Right lung (tissue), 5 donors: ENCODE measurements around the gene RPP14. TPM values are rescaled to one million over a fixed set of nuclear protein-coding genes. Genes with fewer than 3 reads are reported as not detected.
A peak's percentile ranks its signal among the peaks of the same experiment; 100 is the strongest.
"Not testable (repeated sequence)": the region's sequence is repeated elsewhere in the genome, so short reads cannot be mapped to it uniquely, and the experiment has no call there.

Experiments used
- DNase-seq, 2 donors: peaks; one replicate each; pipeline ENCODE4 v3.0.0-alpha.2; 2013
- polyA plus RNA-seq, 5 donors: library from polyadenylated mRNA; unstranded; fragments of 120-200 nt; gene quantifications; one replicate each; pipeline versions ENCODE4 v1.2.1 to v1.2.3, GENCODE V29; 2013; ENCODE audit warnings: inconsistent platforms in 1 of 5, low replicate concordance in 1 of 5; ENCODE audit not compliant: insufficient read length in 5 of 5, insufficient read depth in 1 of 5

RPP14 gene
- polyA plus RNA-seq, 5 donors, result 16.1 to 21.3 (median 19.2) TPM

DNA sequence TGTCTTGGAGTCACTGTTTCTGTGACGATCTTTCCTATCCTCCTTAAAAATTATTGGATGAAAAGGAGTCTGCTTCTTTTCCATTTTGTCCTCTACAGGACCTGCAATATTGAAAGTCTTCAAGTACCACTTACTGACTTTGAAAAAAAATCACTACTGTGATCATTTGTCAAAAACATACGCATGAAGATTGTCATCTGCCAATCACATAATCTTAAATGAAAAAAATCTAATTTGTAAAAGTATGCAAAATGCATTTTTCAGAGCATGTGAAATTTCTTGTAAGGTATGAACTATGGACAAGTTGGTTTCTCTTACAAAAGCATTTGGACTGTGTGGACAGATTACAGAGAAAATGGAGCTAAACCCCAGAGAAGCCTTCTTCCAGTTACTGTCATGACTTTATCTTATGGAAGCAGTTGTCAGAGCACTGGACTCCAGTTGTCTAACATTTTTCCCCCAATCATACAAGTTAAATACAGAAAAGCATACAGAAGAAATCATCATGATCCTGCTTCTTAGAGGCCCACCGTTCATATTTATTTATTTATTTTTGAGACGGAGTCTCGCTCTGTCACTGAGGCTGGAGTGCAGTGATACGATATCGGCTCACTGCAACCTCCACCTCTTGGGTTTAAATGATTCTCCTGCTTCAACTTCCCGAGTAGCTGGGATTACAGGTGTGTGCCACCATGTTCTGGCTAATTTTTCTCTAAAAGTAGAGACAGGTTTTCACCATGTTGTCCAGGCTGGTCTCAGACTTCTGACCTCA lies 23.3 kb downstream of the RPP14 start:
- DNase-seq, result no peak

DNA sequence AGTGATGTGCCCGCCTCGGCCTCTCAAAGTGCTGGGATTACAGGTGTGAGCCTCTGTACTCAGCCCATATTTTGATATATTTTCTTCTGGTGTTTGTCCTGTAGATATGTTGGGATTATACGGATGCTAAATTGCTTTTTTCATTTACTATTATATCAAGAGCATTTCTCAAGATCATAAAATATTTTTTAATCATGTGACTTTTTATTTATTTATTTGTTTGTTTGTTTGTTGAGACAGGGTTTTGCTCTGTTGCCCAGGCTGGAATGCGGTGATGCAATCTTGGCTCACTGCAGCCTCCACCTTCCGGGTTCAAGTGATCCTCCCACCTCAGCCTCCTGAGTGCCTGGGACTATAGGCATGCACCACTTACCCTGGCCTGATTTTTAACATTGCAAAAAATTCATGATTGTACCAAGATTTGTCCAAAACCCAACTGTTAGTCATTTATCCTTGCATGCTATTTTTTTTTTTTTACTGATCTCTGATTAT lies 23.9 kb downstream of the RPP14 start:
- DNase-seq, result no peak

DNA sequence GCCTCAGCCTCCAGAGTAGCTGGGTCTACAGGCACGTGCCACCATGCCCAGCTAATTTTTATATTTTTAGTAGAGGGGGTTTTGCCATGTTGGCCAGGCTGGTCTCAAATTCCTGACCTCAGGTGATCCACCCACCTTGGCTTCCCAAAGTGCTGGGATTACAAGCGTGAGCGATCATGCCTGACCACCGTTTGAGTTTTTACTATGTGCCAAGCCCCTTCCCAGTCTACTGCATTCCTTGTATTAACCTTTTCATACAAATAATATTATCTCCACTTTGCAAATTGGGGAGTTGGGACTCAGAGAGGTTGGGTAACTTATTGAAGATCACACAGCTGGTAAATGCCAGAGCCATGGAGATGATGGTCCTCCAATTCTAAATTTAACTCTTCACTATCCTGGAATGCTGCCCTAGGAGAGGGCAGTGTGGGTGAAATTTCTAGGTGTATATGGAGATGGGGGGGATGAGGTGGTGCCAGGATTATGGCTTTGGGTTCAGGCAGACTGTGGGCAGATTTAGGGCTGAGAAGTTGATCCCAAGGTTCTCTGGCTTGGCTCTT lies 25.6 kb downstream of the RPP14 start:
- DNase-seq, result no peak

DNA sequence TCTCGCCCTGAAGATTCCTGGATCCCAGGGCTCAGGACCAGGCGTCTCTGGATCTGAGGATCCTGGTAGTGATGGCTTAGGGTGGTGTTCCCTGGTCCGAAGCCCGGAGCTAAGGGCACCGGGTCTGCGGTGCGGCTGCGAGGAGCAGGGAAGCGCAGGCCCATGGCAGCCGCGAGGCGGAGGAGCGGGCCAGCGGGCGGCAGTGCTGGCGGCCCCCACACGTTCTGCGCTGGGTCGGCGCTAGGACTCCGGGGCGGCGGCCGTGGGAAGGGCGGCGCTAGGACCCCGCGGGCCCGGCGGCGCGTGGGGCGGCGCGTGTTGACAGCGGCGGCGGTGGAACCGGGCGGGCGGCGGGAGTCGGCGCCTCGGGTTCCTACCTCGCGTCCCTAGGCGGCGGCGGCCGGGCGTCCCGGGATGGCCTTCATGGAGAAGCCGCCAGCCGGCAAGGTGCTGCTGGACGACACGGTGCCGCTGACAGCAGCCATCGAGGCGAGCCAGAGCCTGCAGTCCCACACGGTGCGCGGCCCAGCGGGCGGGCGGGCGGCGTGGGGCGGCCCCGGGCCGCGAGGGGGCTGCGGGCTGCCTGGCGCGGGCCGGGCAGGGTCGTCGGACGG lies 26.6 kb downstream of the RPP14 start, which contains the start of gene PXK:
Gene PXK, plus strand, starts transcription at position 318 of the 614 bp plus-strand sequence. Its CDS starts 97 bp downstream, at position 415.
- DNase-seq, result peak; percentile 66 to 78

DNA sequence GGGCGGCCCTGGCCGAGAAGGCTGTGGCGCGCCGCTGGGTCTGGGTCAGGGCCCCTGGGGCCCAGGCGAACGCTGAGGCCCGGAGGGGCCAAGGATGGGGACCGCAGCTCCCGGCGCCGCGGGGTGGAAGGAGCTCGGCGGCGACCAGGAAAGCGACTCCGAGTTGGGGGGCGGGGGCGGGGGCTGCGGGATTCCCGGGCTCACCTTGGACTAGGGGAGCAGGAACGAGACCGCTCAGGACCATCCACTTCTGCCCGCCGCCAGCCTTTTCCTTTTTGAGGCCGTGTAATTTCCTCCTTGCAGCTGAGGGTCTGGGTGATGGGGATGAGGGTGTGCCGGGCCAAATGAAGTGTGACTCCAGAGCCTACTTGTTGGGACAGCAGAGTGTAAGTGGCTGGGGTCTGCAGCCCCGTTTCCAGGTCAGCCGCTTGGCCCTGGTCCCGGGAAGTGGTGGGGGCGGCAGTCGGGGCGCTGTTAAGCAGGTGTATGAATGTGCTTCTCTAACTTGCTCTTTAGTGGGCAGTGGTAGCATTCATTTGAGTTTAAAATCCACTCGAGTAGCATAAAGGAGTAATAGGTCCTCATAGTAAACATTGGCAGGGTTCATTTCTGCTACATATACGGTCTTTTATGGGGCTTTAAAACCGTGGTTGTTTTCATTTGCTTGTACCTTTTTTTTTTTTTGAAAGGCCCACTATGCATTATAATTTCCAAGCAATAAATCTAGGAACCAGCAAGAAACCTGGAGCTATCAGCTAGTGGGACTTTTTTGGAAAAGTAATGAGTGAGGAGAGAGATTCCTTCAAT lies 27.4 kb downstream of the RPP14 start:
- DNase-seq, result peak; percentile 23 to 29

DNA sequence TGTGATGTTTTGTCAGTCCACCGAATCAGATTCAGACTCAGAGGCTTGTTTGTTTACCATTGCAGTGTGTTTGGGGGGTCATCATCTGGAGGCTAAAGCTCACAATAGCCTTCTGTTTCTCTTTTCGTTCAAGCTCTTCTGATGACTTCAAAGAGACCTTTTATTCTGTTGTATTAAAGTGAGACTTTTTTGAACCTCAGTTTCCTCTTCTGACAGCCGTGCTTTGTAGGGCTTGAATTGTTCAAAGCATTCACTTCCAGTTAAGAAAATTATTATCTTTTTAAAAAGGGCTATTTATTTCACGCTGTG lies 27.9 kb downstream of the RPP14 start:
- no peak for DNase-seq

DNA sequence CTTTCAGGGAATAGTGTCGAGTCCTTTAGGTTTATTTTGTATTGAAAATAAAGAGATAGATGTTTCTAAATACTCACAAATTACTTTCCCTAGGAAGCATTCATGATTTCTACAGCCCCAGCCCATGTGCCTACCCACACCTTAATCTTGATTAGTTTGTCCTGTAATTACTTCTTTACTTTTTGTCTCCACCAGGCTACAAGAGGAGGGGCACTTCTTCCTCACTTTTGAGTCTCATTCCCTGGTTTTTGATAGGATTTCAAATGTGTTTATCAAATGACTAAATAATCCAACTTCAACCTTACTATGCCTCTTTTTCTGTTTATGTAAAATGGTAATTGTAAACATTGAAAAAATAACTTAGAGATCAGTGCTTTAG lies 28.4 kb downstream of the RPP14 start:
- DNase-seq, result no peak

DNA sequence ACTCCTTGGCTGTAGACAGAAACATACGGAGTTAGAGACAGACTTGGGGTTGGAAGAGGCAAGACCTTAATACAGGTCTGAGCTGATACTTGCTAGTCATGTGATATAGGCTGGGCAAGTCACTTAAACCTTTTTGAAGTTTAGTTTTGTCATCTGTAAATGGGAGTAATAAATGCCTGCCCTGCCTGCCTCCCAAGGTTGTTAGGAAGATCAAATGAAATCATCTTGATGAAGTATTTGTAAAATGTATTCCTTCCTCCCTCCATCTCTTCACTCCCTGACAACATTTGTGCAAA lies 29.6 kb downstream of the RPP14 start:
- DNase-seq, result no peak

DNA sequence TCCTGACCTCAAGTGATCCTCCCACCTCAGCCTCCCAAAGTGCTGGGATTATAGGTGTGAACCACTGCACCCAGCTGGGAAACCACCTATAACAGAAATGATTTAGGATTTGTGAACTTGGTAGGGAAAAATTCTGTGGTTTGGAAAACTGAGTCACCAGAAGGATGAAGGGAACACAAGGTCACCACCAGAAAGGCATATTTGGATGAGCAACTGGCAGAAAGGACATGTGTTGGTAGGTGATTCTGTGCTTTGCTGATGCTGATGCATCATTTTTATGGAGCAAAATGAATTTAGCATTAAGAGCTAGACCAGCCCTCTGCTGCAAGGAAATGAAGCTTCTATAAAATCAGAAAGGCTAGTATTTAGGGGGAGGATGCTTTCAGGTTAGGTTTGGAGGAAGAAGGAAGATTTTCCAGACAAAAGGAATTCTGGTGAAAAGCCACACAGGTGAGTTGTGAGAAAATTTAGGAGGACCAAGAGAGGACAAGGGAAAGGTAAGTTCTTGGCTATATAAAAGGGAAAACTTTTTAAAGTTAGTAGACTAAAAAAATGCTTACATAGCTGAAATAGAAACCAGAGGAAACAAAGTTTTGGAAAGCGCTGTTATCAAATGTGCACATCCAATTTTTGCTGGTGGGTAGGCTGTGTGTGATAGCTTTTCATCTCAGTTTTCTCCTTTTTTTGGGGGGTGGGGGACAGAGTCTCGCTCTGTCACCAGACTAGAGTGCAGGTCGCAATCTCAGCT lies 30.3 kb downstream of the RPP14 start:
- no peak for DNase-seq

DNA sequence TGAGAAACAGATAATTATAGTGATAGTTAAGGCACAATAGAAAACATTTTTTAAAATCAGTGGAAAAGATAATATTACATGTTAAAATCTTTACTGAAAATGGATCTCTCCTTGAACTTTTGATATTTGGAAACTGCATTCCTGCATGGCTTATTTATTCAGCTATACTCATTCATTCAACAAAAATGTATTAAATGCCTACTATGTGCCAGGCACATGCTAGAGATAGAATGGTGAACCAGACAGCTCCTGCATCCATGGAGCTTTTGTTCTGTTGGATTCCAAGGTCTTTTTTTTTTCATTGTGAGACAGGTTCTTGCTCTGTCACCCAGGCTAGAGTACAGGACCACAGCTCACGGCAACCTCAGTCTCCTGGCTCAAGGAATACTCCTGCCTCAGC lies 31.1 kb downstream of the RPP14 start:
- DNase-seq, result no peak

GRCh38 chr3:58339146-58339545 lies 33.1 kb downstream of the RPP14 start:
- DNase-seq, result not testable (repeated sequence)

DNA sequence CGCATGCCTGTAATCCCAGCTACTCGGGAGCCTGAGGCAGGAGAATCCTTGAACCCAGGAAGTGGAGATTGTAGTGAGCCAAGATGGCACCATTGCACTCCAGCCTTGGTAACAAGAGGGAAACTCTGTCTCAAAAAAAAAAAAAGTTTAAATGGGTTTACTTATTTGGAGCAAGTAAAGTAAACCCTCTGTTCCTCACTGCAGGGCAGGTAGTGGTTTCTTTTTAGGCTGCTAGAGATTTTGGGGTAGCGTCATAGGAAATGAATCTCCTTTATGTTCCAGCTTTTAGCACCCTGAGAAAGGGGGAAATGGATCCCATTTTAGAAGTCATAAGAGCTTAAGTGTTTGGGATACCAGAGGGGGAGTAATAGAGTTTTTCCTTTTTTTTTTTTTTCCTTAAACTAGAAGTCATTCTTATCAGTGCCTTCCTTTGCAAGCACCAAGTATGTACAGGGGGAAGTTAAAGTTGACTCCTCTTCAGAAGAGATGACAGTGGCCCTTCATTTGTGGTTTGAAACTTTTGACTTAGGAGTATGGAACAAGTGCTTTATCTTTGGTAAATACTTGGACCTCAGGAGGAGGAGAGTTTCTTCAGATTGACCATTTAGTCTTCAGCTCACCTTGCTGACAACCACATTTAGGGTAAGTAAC lies 34.7 kb downstream of the RPP14 start:
- no peak for DNase-seq

GRCh38 chr3:58341376-58341775 lies 35.3 kb downstream of the RPP14 start:
- no peak for DNase-seq

GRCh38 chr3:58342676-58343075 lies 36.6 kb downstream of the RPP14 start:
- DNase-seq, result no peak

GRCh38 chr3:58345457-58345856 lies 39.4 kb downstream of the RPP14 start:
- DNase-seq, result no peak

GRCh38 chr3:58346368-58346767 lies 40.3 kb downstream of the RPP14 start:
- no peak for DNase-seq

DNA sequence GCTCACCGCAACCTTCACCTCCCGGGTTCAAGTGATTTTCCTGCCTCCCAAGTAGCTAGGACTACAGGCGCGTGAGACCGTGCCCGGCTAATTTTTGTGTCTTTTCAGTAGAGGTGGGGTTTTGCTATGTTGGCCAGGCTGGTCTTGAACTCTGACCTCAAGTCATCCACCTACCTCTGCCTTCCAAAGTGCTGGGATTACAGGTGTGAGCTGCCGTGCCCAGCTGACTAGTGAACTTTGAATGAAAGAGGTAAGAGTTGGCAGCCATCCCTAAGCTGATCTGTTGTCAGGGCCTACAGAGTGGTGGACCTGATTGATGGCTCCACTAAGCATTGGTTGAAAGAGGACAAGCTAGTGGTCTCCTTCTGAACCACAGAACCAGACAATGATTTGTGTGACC lies 41.9 kb downstream of the RPP14 start:
- no peak for DNase-seq

DNA sequence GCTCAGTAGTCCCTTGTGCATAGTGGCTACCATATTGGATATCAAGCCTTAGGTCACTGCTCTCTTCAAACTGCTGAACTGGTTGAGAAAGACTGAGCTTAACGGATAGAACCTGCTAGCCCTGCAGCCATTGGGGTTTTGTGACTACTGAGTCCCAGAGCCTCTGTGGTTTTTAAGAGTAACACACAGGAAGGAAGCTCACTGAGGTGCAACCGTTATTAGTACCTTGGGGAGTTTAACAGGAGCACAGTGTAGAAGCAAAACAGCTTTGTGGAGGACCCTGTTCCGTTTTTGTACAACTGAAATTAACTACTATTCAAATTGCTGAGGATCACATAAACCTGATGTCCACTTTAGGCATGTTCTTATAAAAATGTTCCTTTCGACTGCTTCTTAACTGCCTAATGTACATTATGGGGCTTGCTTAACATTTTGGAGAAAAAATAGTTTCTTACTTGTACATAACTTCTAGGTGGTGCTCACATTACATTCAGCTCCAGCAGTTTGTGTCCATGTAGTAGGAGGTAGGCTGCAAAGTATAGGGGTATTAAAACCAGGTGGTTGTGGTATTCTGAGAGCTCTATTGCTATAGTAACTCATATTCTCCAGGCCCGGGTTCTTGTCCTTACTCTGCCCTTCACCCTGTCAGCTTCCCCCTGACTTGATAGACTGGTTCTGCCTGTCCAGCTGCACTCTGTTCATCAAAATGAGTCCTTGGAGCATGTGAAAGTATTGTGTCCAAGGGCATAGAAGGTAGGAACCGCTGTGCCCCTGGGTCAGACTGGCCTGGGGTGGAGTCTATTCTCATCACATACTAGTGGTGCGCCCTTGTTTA lies 44.0 kb downstream of the RPP14 start:
- DNase-seq, result peak; percentile 21 to 24

DNA sequence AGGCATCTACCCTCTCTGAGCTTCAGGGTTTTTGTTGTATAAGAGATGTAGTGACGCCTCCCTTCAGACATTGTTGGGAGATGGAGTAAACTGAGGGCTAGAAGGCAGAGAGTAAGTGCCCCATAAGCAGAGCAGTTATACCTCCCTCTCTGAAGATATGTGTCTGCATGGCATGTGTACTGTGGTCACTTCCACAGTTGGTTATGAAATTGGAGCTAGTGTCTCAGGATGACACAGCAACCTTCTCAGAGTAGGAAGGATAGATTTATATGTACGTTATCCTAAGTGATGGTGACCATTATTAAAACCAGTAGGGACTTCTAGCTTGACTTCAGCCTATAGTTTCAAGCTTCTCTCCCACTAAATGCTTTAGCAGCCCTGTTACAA lies 44.6 kb downstream of the RPP14 start:
- DNase-seq, result no peak

GRCh38 chr3:58351920-58352319 lies 45.9 kb downstream of the RPP14 start:
- DNase-seq, result no peak
